ENCODE results near the gene CRACDL. TPM values are rescaled to one million over a fixed set of nuclear protein-coding genes. Genes with fewer than 3 reads are reported as not detected.

Gene CRACDL
- total and polyA plus RNA-seq, 2 donors (not counting 3 experiments of a cell fraction or from before 2014, with no cell fraction given), result 0.92 to 6.3 TPM

DNA sequence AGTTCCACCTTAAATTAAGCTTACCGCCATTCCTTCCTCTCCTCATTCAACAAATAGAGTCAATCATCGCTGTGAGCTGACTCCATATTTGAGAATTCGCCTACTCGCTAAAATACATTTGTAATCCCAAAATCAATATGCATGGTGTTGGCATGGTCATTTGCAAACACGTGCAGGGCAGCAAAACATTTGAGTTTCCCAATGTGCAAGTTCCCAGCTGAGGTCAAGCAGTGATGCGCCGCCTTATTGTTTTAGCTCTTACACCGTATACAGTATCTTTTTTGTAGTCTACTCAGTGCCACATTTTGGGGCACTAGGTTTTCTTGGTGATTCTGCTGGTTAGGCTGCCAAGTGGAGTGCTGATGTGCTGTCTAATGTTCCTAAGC, 131.8 kb downstream of the CRACDL start:
- Histone ChIP-seq H2AFZ (ENCODE audit: low read depth, low read length) (no peak overlapping the region), H3K27me3 (ENCODE audit: control insufficient read depth in 2 of 2, insufficient read depth in 2 of 2, low read length in 2 of 2) (no peaks in the 10 kb centered on the region), H4K20me1 (replicated peaks; ENCODE audit: control insufficient read depth, extremely low read depth, insufficient read depth, low read length) (no peaks in the 10 kb centered on the region), H3K9ac (replicated peaks; ENCODE audit: extremely low read depth, insufficient read depth, low read length) (no peak overlapping the region), H3K4me2 (ENCODE audit: insufficient read depth, low read length) (no peak overlapping the region), H3K79me2 (ENCODE audit: control insufficient read depth, insufficient read depth, low read length) (no peaks in the 10 kb centered on the region), H3K4me3 (replicated peaks in 1 of 3; ENCODE audit: insufficient read depth in 1 of 3, low read depth in 1 of 3, low read length in 3 of 3) (no peak overlapping the region), H3K27ac (ENCODE audit: insufficient read depth, low read depth, low read length) (no peak overlapping the region), H3K36me3 (ENCODE audit: control insufficient read depth in 2 of 2, extremely low read depth in 1 of 2, insufficient read depth in 2 of 2, low read length in 2 of 2) (no peaks in the 10 kb centered on the region), H3K9me1 (replicated peaks; ENCODE audit: control insufficient read depth, extremely low read depth, insufficient read depth, low read length) (no peaks in the 10 kb centered on the region), H3K9me3 (replicated peaks; ENCODE audit: control insufficient read depth, insufficient read depth, low read length) (no peaks in the 10 kb centered on the region), H3K4me1 (ENCODE audit: control insufficient read depth, extremely low read depth, insufficient read depth, low read length) (peaks cover 35% of the 10 kb centered on the region)
- FAIRE-seq (no peak), DNase-seq (ENCODE audit: low read depth, low spot score) (no peak)
- ChIA-PET POLR2A (no interaction called here), CTCF (interaction anchor here (0.5 to 1.7 kb wide), 3 partner anchors 15 to 1564 kb away, joined by 3 to 4 read pairs (median 3); no protein-coding TSS in a partner anchor)
- TF ChIP-seq FOS (IDR thresholded peaks at IDR 0.05; ENCODE audit: borderline replicate concordance, insufficient read depth, low read length) (no peak), JUN (IDR thresholded peaks at IDR 0.05; ENCODE audit: borderline replicate concordance, insufficient read depth, insufficient read length, low read depth) (no peak), EZH2 (IDR thresholded peaks at IDR 0.05; ENCODE audit: borderline replicate concordance, low read depth, low read length, severe bottlenecking) (no peak), MYC (IDR thresholded peaks at IDR 0.05; ENCODE audit: low read depth, low read length) (no peak), GATA2 (IDR thresholded peaks at IDR 0.05; ENCODE audit: insufficient read depth, insufficient read length, low read depth, low read length) (no peak), POLR2AphosphoS5 (IDR thresholded peaks at IDR 0.05; ENCODE audit: insufficient read depth, low read depth, low read length) (no peak), POLR2A (IDR thresholded peaks at IDR 0.05; ENCODE audit: low read depth, low read length) (no peak)
- TF ChIP-seq, protein P1, sequence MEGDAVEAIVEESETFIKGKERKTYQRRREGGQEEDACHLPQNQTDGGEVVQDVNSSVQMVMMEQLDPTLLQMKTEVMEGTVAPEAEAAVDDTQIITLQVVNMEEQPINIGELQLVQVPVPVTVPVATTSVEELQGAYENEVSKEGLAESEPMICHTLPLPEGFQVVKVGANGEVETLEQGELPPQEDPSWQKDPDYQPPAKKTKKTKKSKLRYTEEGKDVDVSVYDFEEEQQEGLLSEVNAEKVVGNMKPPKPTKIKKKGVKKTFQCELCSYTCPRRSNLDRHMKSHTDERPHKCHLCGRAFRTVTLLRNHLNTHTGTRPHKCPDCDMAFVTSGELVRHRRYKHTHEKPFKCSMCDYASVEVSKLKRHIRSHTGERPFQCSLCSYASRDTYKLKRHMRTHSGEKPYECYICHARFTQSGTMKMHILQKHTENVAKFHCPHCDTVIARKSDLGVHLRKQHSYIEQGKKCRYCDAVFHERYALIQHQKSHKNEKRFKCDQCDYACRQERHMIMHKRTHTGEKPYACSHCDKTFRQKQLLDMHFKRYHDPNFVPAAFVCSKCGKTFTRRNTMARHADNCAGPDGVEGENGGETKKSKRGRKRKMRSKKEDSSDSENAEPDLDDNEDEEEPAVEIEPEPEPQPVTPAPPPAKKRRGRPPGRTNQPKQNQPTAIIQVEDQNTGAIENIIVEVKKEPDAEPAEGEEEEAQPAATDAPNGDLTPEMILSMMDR (IDR thresholded peaks at IDR 0.05; ENCODE audit: extremely low read depth in 1 of 2, insufficient read depth in 1 of 2, low read depth in 1 of 2, low read length in 2 of 2), result no peak
- TF ChIP-seq, protein P2, sequence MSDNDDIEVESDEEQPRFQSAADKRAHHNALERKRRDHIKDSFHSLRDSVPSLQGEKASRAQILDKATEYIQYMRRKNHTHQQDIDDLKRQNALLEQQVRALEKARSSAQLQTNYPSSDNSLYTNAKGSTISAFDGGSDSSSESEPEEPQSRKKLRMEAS (IDR thresholded peaks at IDR 0.05; ENCODE audit: insufficient read depth, insufficient read length), result no peak
- intact Hi-C loops (cut with micrococcal nuclease) (no loop called here), dilution Hi-C loops (cut with MboI; ENCODE audit: extremely low pct_ligation_motif_present, low sequenced_read_pairs) (no loop called here)
- no TSS peak for BruUV-seq (replicated peaks)
